ENCODE results near the gene MUC6.

- TF ChIP-seq CTCF (IDR thresholded peaks at IDR 0.05 in 8 of 11, conservative IDR thresholded peaks at IDR 0.05 in 3 of 11): no peak
- TF ChIP-seq POLR2A (IDR thresholded peaks at IDR 0.05): no peak
Measured at GRCh38 chr11:1029051-1029450, 7.5 kb downstream of the MUC6 start.
